Measurements from ENCODE around the gene PARP2.
"Not testable (repeated sequence)": the region's sequence is repeated elsewhere in the genome, so short reads cannot be mapped to it uniquely, and the experiment has no call there.

Gene PARP2

GRCh38 chr14:20350282-20350681, 6.8 kb downstream of the PARP2 start:
- no peak for DNase-seq

DNA sequence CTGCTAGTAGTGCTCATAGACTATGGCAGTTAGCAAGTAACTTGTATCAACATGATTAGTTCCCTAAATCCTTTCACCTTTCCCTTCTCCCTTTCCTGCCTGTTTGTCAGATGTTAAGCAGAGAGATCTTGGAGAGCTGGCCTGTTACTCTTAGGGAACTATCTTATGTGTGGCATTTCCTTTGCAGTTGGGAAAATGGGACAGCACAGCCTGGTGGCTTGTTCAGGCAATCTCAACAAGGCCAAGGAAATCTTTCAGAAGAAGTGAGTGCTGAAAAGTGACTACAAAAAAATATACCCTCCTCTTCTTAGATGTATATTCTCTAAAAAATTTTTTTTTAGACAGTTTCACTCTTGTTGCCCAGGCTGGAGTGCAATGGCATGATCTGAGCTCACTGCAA, 7.4 kb downstream of the PARP2 start:
- no peak for DNase-seq

GRCh38 chr14:20356422-20356821, 13.0 kb downstream of the PARP2 start:
- no peak for DNase-seq

DNA sequence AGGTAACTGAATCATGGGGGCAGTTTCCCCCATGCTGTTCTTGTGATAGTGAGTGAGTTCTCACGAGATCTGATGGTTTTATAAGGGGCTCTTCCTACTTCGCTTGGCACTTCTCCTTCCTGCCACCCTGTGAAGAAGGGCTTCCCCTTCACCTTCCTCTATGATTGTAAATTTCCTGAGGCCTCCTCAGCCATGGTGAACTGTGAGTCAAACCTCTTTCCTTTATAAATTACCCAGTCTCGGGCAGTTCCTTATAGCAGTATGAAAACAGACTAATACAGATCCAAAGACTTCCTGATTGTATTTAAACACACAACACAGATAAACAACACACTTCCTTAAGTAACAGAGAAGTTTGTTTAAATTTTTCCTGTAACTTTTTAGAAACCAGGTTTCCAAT, 15.0 kb downstream of the PARP2 start:
- DNase-seq: not testable (repeated sequence)

DNA sequence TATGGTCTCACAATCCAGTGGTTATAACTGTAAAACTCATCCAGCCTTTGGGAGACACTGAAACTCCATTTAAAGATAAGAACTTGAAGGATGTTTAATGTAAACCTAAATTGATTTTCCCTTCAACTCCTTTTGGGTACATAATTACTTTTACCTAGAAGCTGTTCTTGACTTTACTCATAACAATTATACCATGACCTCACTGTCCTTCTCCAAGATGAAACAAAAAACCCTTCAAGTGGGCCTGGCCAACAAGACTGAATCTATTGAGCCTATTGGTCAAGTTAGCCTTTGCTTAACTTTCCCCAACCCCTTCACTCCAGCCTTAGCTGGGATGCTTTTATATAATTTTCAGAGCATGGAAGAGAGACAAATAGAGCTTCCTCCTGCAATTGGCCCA, 22.5 kb downstream of the PARP2 start:
- no peak for DNase-seq

DNA sequence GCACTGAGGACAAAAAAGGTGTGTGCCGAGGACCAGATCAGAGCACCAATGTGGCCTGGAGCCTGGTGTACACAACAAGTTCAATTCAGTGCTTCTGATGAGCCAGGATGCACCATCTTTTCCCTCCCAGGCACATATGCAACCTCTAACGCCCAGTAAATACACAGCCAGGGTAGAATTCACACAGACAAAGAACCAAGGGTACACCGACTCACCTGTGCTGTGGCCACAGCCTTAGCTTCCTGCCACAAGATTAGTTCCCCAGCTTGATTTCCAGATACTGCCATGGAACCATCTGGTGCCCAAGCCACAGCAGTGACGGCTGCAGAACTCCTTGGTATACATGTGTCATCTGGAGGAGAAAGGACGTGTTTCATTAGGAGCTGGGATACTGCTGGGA, 29.4 kb downstream of the PARP2 start:
- DNase-seq: no peak

GRCh38 chr14:20375471-20375870, 32.0 kb downstream of the PARP2 start:
- DNase-seq: no peak

- DNase-seq: no peak
Observed at GRCh38 chr14:20376071-20376588, 32.7 kb downstream of the PARP2 start.

DNA sequence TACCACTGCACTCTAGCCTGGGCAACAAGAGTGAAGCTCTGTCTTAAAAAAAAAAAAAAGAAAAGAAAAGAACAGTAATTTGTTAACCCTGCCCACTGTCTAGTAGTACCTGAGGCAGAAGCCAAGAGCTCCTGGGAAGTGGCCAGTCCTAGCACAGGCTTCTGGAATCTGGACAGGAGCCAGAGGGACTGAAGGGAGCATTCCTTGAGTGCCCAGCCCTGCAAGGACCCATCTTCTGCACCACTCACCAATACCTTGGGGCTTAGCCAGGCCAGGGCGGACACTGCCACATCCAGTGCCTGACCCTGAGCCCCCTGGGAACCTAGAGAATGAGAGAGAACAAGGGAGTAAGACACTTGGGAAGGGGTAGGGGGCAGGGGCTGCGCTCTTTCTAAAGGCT, 33.7 kb downstream of the PARP2 start:
- DNase-seq: no peak

DNA sequence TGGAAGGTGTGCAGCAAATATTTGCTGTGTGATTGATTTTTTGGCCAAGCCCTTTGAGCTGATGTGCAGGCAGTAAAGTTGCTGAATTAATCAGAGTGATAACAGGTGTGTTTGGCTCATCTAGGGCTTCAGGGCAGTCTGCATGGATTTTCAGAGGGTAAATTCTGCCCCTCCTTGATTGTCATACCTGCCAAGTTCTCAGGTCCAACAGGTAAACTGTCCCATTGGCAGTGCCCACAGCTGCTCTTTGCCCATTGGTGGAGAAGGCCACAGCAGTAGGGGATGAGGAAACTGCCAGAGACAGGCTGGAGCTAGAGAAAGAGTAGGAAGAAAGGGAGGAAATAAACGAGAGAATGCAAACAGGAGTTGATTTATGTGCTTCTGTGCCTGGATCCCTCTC, 36.3 kb downstream of the PARP2 start:
- DNase-seq: no peak

- DNase-seq: no peak
Observed at GRCh38 chr14:20380681-20381080, 37.2 kb downstream of the PARP2 start.

DNA sequence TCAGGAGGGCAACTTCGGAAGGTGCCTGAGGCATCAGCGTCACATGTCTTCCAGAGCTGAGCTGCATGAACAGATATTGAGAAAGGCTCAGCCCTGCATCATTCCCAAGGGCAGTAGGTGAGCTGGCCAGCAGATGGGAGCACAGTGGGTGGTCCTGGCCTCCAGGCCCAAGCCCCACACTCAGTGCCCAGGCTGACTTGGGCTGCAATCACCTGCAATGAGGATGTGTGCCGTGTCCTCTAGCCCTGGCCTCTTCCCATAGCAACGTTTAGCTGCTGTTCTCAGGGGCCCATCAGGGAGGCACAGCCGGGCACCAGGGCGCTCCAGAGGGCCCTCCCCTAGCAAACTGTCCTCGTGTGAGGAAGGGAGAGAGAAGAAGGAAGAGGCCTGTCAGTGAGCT, 37.9 kb downstream of the PARP2 start:
- no peak for DNase-seq

- no peak for DNase-seq
Observed at GRCh38 chr14:20382526-20382925, 39.1 kb downstream of the PARP2 start.

- no peak for DNase-seq
Observed at GRCh38 chr14:20383032-20383431, 39.6 kb downstream of the PARP2 start.

GRCh38 chr14:20383636-20384035, 40.2 kb downstream of the PARP2 start:
- no peak for DNase-seq

- no peak for DNase-seq
Observed at GRCh38 chr14:20384321-20384720, 40.9 kb downstream of the PARP2 start.

- DNase-seq: no peak
Observed at GRCh38 chr14:20384886-20385285, 41.5 kb downstream of the PARP2 start.

DNA sequence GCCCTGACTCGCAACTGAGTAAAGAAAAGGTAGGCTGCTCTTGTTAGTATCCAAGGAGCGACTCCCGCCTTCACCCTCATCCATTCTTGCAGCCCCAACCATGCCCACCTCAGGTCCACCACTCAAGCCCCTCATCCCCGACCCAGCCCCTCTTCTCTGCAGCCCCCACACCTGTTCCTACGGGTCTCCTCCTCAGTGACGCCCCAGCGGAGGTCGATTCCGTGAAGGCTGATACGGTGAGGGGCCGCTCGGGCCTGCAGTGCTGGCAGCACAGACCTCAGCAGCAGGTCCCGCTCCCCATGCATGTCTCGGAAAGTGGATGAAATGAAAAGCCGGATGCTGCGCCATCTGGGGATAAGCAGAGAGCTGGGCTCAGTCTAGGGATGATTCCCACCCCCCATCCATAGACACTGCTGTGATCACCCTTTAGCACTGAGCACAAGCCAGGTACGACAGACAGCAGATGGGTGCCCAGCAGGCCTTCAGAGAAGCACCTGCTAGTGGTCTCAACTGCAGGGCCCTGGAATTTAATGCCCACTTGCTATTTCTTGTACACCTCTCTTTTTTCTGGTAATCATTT, 42.9 kb downstream of the PARP2 start:
- no peak for DNase-seq

GRCh38 chr14:20387576-20387975, 44.1 kb downstream of the PARP2 start:
- no peak for DNase-seq

DNA sequence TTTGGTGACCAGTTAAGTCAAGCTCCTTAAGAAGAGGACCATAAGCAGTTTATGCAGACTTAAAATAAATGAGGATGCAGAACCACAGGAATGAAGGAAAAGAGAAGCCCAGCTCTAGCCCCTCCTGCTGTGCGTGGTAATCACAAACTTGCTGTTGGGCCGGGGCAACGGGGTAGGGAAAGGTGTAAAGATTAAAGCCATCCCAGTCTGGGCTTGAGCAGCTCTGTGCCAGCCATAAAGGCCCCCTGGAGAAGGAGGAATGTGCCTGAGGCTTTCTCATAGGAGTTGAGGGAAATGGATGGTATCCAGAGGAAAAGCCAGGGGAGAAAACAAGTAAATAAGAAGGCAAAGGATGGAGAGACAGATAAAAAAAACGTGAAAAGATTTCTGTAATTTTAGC, 44.7 kb downstream of the PARP2 start:
- DNase-seq: no peak

GRCh38 chr14:20391505-20391904, 48.1 kb downstream of the PARP2 start:
- no peak for DNase-seq

DNA sequence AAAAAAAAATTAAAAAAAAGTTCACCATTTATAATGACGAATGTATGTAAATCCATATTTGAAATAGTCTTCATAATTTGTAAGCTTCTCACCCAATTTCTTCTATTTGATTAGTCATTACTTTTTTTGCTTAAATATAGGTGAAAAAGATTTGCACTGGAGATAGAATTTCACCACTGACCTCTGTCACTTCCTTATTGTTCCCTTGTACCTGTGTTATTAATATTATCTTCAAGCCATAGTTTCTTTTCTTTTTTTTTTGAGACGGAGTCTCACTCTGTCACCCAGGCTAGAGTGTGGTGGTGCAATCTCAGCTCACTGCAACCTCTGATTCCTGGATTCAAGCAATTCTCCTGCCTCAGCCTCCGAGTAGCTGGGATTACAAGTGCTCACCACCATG, 54.1 kb downstream of the PARP2 start:
- no peak for DNase-seq

- DNase-seq: no peak
Observed at GRCh38 chr14:20400589-20400964, 57.1 kb downstream of the PARP2 start.

DNA sequence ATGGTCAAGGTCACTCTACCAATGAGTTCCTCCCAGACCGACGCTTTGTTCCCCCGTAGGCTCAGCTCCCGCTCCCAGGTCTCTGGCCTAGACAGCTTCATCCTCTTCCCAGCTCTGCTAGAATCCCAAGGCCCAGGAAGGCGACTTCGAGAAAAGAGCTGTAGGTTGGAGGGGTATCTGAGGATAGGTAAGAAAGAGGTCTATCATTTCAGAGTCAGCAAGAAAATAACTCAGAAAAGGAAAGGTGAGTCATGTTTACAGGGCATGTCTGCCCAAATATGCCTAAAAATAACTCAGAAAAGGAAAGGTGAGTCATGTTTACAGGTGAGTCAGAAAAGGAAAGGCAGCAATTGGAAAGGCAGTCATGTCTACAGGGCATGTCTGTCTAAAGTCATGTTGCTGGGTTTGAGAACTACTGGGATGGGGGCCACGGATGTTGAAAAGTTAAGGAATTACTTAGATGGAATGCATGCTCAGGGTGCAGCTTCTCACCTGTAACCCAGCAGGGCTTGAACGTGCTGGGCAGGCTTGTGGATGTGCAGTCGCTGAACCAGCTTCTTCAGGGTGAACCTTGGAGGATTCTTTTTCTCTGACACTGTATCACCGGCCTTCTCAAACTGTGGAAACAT, 57.6 kb downstream of the PARP2 start:
- DNase-seq: no peak

GRCh38 chr14:20403521-20403920, 60.1 kb downstream of the PARP2 start:
- DNase-seq: no peak
